VCaP (cell line): Measurements from ENCODE around the gene FANK1.
A peak's percentile ranks its signal among the peaks of the same experiment; 100 is the strongest.
"Not testable (repeated sequence)": the region's sequence is repeated elsewhere in the genome, so short reads cannot be mapped to it uniquely, and the experiment has no call there.

Experiments
- H3K27ac ChIP-seq: fragments of 450-650 bp; 2 replicates; pipeline ENCODE4 v1.5.1; 2017
- TF ChIP-seq, protein P1 (sequence below): fragments of 450-650 bp; conservative IDR thresholded peaks from 2 replicates; pipeline ENCODE4 v1.5.1; 2017; ENCODE audit warnings: mild to moderate bottlenecking, moderate library complexity

FANK1 gene

DNA sequence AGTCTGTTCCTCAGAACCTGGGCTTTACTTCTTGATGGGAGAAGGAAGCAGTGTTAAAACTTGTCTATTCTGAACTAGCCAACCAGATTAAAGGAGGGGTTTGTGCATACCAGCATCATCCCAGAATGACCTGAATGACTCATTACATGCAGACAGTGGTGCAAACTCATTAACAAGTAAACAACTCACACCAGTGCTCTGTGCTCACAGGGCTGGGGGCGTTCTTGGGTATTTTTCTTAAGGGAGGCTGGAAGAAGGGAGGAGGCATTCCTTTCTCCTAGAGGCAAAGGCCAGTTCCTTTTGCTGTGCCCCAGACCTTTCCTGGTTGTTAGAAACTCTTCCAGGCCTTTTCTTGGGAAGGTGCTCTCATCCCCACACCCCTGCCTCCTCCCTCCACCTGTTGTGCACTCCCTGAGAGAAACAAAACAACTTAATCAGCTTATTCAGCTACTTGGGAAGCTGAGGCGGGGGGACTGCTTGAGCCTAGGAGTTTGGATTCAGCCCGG is 6.8 kb downstream of the FANK1 start:
- not testable (repeated sequence) for H3K27ac ChIP-seq

DNA sequence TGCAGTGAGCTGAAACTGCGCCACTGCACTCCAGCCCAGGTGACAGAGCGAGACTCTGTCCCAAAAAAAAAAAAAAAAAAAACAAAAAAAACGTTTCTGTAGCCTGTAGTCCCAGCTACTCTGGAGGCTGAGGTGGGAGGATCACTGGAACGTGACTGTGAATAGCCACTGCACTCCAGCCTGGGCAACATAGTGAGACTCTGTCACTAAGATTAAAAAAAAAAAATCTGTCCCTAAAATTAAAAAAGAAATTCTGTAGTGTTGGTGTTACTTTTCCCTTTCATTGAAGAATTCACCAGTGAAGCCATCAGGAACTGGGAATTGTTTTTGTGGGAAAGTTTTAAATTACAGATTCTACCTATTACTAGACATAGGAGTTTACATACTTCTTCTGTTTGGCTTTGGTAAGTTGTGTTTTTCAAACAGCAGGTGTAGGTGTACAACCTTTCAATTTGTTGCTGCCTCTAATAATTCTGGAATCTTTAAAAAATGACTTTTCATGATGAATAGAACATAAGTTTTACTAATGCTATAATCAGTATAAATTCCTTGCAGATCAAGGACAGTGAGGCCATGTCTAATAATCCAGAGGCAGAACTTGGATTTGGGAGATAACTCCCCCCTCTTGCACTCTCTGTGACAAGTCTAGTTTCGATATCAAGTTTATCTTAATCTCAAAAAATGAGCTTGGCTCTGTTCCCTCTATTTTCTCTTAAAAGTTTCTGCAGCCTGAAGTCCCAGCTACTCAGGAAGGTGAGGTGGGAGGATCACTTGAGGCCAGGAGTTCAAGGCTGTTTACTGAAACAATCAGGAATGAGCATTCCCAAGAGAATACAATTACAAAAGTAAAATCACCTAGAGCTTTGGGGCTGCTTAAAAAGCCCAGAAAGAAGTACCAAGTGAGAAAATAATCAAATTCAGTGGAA is 9.0 kb downstream of the FANK1 start:
- H3K27ac ChIP-seq = not testable (repeated sequence)

DNA sequence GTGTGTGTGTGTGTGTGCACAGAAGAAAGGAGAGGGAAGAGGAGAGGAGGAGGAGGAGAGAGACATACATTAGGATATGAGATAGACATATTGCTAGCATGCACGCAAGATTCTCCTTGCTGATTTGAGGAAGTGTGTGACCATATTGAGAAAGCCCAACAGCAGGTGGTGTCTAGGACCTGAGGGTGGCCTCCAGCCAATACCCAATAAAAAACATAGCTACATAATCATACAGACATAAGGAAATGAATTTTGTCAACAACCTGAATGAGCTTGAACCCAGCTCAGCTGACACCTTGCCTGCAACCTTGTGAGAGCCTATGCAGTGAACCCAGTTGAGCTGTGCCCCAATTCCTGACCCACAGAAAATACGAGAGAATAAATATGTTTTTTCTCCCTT is 11.2 kb downstream of the FANK1 start:
- H3K27ac ChIP-seq = not testable (repeated sequence)

DNA sequence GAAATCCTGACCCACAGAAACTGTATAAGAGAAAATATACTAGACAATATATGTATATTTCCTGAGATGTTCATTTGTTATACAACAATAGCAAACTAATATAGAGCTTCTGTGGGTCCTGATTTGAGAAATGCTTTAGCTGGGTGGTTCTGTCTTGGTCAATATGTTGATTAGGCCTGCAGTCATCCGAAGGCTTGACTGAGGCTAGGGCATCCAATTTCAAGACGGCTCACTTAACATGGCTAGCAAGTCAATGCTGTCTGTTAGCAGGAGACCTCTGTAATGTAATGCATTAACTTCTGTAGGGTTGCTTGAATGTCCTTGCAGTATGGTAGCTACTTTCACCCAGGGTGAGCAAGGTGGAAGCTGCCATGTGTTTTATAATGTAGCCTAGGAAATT is 12.4 kb downstream of the FANK1 start:
- H3K27ac ChIP-seq = not testable (repeated sequence)

DNA sequence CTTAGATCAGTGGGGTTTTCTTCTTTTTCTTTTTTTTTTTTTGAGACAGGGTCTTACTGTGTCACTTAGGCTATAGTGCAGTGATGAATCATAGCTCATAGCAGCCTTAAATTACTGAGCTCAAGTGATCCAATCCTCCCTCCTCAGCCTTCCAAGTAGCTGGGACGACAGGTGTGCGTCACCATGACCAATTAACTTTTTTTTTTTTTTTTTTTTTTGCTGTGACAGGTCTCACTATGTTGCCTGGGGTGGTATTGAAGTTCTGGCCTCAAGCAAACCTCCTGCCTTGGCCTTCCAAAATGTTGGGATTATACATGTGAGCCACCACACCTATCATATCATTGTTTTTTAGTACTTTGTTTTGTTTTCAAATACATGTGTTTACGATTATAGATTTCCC is 13.1 kb downstream of the FANK1 start:
- not testable (repeated sequence) for H3K27ac ChIP-seq

DNA sequence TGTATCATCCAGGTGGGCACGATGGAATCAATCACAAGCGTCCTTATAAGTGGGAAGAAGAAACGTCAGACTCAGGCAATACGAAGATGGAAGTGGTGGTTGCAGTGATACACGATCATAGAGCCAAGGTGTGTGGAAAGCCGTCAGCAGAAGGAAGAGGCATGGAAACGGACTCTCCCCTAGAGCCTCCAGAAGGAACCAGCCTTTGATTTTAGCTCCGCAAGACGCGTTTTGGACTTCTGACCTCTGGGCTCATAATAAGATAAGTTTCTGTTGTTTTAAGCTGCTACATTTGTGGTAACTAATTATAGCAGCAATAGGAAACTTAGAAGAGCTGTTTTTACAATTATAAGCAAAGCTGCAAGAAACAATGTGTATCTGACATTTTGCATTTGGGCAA is 14.8 kb downstream of the FANK1 start:
- TF ChIP-seq, protein P1, sequence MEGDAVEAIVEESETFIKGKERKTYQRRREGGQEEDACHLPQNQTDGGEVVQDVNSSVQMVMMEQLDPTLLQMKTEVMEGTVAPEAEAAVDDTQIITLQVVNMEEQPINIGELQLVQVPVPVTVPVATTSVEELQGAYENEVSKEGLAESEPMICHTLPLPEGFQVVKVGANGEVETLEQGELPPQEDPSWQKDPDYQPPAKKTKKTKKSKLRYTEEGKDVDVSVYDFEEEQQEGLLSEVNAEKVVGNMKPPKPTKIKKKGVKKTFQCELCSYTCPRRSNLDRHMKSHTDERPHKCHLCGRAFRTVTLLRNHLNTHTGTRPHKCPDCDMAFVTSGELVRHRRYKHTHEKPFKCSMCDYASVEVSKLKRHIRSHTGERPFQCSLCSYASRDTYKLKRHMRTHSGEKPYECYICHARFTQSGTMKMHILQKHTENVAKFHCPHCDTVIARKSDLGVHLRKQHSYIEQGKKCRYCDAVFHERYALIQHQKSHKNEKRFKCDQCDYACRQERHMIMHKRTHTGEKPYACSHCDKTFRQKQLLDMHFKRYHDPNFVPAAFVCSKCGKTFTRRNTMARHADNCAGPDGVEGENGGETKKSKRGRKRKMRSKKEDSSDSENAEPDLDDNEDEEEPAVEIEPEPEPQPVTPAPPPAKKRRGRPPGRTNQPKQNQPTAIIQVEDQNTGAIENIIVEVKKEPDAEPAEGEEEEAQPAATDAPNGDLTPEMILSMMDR = no peak
- peak overlapping the region; percentile 74 for H3K27ac ChIP-seq

DNA sequence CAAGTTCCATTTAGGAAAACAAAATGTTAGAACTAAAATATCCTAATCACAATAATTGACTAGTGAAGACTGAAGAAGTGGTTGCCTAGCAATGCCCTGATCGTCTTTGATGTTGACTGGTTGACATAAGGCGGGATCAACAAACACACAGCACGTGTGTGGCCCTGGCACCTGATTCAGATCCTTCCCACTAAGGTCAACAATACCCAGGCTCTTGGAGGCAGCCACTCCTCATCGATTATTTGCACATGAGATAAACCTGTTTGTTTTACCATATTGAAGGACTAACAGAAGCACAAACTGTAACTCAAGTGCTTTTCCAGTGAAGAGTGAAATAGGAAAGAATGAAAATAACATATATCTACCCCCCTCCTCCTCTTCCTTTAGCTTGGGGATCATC is 15.6 kb downstream of the FANK1 start:
- TF ChIP-seq, protein P1 = no peak
- peak overlapping the region; percentile 74 for H3K27ac ChIP-seq

DNA sequence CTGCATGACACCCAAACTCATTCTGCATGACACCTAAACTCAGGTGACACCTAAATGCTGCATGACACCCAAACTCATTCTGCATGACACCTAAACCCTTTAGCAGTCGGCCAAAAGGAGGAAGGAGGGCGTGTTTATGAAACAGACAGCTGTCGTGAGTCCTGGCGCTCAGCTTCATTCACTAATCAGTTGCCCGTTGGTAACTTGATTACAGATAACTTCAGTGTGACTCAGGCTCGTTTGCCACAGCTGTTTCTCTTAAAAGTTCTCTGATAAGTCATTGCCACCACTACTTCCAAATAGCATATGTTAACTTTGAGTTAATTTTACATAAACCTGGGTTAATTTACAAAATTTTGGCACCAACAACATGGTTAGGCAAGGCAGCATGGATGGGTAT is 16.9 kb downstream of the FANK1 start:
- H3K27ac ChIP-seq = peak overlapping the region; percentile 74

DNA sequence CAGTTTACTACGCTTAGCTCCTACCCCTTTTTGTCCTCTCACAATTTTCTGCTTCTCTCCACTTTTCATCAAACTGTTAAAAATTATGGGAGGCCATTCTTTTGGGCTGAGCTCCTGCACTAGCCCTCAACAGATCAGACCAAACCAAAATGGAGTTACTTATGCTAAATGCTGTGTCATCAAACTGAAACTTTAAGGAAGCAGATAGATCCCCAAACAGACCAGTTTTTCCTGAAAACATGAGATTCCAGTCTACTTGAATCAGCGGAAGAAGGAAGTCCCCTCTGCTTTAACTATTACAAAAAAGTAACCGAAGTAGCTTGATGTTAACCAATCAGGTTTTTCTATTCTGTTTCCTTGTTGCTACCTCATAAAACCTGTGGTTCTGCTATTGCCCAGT is 20.6 kb downstream of the FANK1 start:
- no peak overlapping the region for H3K27ac ChIP-seq
- TF ChIP-seq, protein P1 = no peak

DNA sequence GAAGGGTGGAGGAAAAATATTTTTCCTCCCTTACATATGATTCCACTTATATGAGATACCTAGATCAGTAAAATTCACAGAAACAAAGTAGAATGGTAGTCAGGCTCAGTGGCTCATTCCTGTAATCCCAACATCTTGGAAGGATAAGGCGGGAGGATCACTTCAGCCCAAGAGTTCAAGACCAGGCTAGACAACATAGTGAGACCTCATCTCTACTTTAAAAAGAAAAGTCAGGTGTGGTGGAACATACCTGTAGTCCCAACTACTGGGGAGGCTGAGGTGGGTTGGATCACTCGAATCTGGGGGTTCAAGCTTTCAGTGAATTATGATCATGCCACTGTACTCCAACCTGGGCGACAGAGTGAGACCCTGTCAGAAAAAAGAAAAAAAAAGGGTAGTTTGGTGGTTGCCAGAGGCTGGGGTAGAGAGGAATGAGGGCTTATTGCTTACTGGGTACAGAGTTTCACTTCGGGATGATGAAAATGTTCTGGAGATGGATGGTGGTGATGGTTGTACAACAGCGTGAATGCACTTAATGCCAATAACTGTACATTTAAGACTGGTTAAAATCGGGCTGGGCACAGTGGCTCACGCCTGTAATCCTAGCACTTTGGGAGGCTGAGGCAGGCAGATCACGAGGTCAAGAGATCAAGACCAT is 21.5 kb downstream of the FANK1 start:
- not testable (repeated sequence) for H3K27ac ChIP-seq

DNA sequence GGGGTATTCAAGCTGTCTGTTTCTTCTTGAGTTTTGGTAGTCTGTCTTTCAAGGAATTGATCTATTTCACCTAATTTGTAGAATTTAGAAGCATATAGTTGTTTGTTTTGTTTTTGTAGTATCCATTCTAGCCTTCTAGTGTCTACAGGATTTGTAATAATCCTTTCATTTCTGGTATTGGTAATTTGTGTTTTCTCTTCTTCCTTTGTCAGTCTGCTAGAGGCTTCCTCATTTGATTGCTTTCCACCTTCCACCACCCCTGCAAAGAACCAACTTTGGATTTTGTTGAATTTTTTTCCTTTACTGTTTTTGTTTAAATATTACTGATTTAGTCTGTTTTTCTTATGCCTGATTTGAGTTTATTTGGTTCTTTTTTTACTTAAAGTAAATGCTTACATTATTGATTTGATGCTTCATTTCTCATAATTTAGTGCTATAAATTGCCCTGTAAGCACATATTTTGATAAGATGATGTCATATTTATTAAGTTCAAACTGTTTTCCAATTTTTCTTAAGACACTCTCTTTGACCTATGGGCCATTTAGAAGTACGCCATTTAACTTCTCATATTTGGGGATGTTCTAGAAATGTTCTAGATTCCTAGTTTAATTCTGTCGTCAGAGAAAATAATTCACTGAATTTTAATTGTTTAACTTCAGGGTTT is 25.4 kb downstream of the FANK1 start:
- not testable (repeated sequence) for H3K27ac ChIP-seq
